COLO668 (cell line): ENCODE results near the gene GFRAL.
"Not testable (repeated sequence)": the region's sequence is repeated elsewhere in the genome, so short reads cannot be mapped to it uniquely, and the experiment has no call there.

Source experiments
- DNase-seq: peaks from one replicate; lab custom pipeline; 2025; ENCODE audit not compliant: unreplicated experiment; lab: John Stamatoyannopoulos, UW

Gene GFRAL

GRCh38 chr6:55327169-55327568, at the start of gene GFRAL:
TSS of gene GFRAL (plus strand) at chr6:55327469. CDS start at chr6:55327555, 86 bp downstream.
- DNase-seq: no peak

GRCh38 chr6:55277646-55278045, 49.6 kb upstream of the GFRAL start:
- DNase-seq: no peak

- DNase-seq: no peak
Observed at GRCh38 chr6:55281215-55281614, 46.1 kb upstream of the GFRAL start.

- DNase-seq: no peak
Observed at GRCh38 chr6:55282115-55282514, 45.2 kb upstream of the GFRAL start.

GRCh38 chr6:55286824-55287223, 40.4 kb upstream of the GFRAL start:
- DNase-seq: no peak

- DNase-seq: no peak
Observed at GRCh38 chr6:55290736-55291135, 36.5 kb upstream of the GFRAL start.

GRCh38 chr6:55293116-55293515, 34.2 kb upstream of the GFRAL start:
- DNase-seq: no peak

GRCh38 chr6:55297214-55297613, 30.1 kb upstream of the GFRAL start:
- not testable (repeated sequence) for DNase-seq

GRCh38 chr6:55299286-55299985, 27.8 kb upstream of the GFRAL start:
- DNase-seq: no peak

GRCh38 chr6:55304747-55305146, 22.5 kb upstream of the GFRAL start:
- no peak for DNase-seq

GRCh38 chr6:55319961-55320695, 7.1 kb upstream of the GFRAL start:
- DNase-seq: no peak

GRCh38 chr6:55320696-55321086, 6.6 kb upstream of the GFRAL start:
- DNase-seq: no peak

- no peak for DNase-seq
Observed at GRCh38 chr6:55377150-55377549, 49.9 kb downstream of the GFRAL start.

GRCh38 chr6:55379471-55379870, 52.2 kb downstream of the GFRAL start:
- no peak for DNase-seq

GRCh38 chr6:55379895-55380294, 52.6 kb downstream of the GFRAL start:
- no peak for DNase-seq

- no peak for DNase-seq
Observed at GRCh38 chr6:55388211-55388610, 60.9 kb downstream of the GFRAL start.

- DNase-seq: no peak
Observed at GRCh38 chr6:55395871-55396270, 68.6 kb downstream of the GFRAL start.

GRCh38 chr6:55397986-55398385, 70.7 kb downstream of the GFRAL start:
- no peak for DNase-seq

GRCh38 chr6:55399351-55399750, 72.1 kb downstream of the GFRAL start:
- DNase-seq: no peak

GRCh38 chr6:55405474-55406235, 78.4 kb downstream of the GFRAL start:
- DNase-seq: no peak

- DNase-seq: no peak
Observed at GRCh38 chr6:55410674-55411073, 83.4 kb downstream of the GFRAL start.

GRCh38 chr6:55423933-55424332, 96.7 kb downstream of the GFRAL start:
- DNase-seq: no peak
